GM10266 (cell line): ENCODE results near the gene PRKG1.

Experiments used
- DNase-seq: peaks from one replicate; pipeline ENCODE4 v3.0.0; 2012; ENCODE audit errors: extremely low spot score
- CTCF ChIP-seq: IDR thresholded peaks from 2 replicates; pipeline ENCODE4 v1.5.1; 2012; ENCODE audit warnings: mild to moderate bottlenecking, low read depth; ENCODE audit not compliant: control insufficient read depth, insufficient read depth; ENCODE audit errors: missing control alignments

PRKG1 gene

GRCh38 chr10:51083356-51083853 lies 9.1 kb downstream of the PRKG1 start:
- no peak for DNase-seq
- TF ChIP-seq CTCF = no peak

GRCh38 chr10:51085204-51085603 lies 10.9 kb downstream of the PRKG1 start:
- no peak for TF ChIP-seq CTCF
- DNase-seq = no peak

GRCh38 chr10:51086710-51087109 lies 12.4 kb downstream of the PRKG1 start:
- no peak for TF ChIP-seq CTCF
- no peak for DNase-seq

GRCh38 chr10:51087114-51087513 lies 12.8 kb downstream of the PRKG1 start:
- no peak for DNase-seq
- no peak for TF ChIP-seq CTCF

GRCh38 chr10:51090190-51090589 lies 15.9 kb downstream of the PRKG1 start:
- DNase-seq = no peak
- TF ChIP-seq CTCF = no peak

- TF ChIP-seq CTCF = no peak
- no peak for DNase-seq
Observed at GRCh38 chr10:51092402-51092801, 18.1 kb downstream of the PRKG1 start.

- no peak for DNase-seq
- no peak for TF ChIP-seq CTCF
Observed at GRCh38 chr10:51095444-51095843, 21.2 kb downstream of the PRKG1 start.
